Measurements from ENCODE around the gene CRIM1. TPM values are rescaled to one million over a fixed set of nuclear protein-coding genes. Genes with fewer than 3 reads are reported as not detected.

CRIM1 gene
- total and polyA plus RNA-seq, 2 of the 8 experiments (the other 6 are each of a cell fraction or from before 2014, with no cell fraction given), result 9.4 to 28.4 TPM

GRCh38 chr2:36407413-36407812 lies 51.8 kb downstream of the CRIM1 start (continued):
- TF ChIP-seq CBX8 (IDR thresholded peaks at IDR 0.05; ENCODE audit: borderline replicate concordance, low read depth, low read length) (no peak), KDM4A (IDR thresholded peaks at IDR 0.05; ENCODE audit: low read depth, low read length, severe bottlenecking) (no peak), KDM1A (IDR thresholded peaks at IDR 0.05; ENCODE audit: borderline replicate concordance, low read length) (no peak), FOSL1 (IDR thresholded peaks at IDR 0.05; ENCODE audit: insufficient read depth, low read depth, low read length) (no peak), SUZ12 (IDR thresholded peaks at IDR 0.05; ENCODE audit: low read length) (no peak), CBX5 (IDR thresholded peaks at IDR 0.05; ENCODE audit: low read depth, low read length) (no peak)
